Measurements from ENCODE around the gene KLRB1. TPM values are rescaled to one million over a fixed set of nuclear protein-coding genes. Genes with fewer than 3 reads are reported as not detected.
A peak's percentile ranks its signal among the peaks of the same experiment; 100 is the strongest.
"Not testable (repeated sequence)": the region's sequence is repeated elsewhere in the genome, so short reads cannot be mapped to it uniquely, and the experiment has no call there.

Gene KLRB1
- 10 to 100 TPM in 1 of 2 donors, 1 to 10 TPM in 1; 6.8 to 11.6 TPM for total RNA-seq

GRCh38 chr12:9607716-9608115, at the start of gene KLRB1:
KLRB1 (minus strand) TSS chr12:9607916; CDS start chr12:9607839, 77 bp downstream.
- ATAC-seq (replicated peaks), result peak; percentile 44
- H3K4me3 Mint-ChIP-seq, result peak within 1 kb of the TSS; percentile 83
- H3K4me1 Mint-ChIP-seq, result peaks cover 38% of the 10 kb centered on the region
- H3K27ac Mint-ChIP-seq, result peak within 1 kb of the TSS; percentile 90
- no peaks in the 10 kb centered on the region for H3K27me3 Mint-ChIP-seq
- H3K9me3 Mint-ChIP-seq, result peaks cover 5% of the 10 kb centered on the region
- no peaks in the 10 kb centered on the region for H3K36me3 Mint-ChIP-seq (ENCODE audit: low read depth)

GRCh38 chr12:9651265-9651729, 43.6 kb upstream of the KLRB1 start:
- peak; percentile 57 for ATAC-seq (replicated peaks)
- Mint-ChIP-seq H3K27me3 (no peaks in the 10 kb centered on the region), H3K9me3 (peaks cover 9% of the 10 kb centered on the region), H3K36me3 (ENCODE audit: low read depth) (peaks cover 97% of the 10 kb centered on the region), H3K27ac (peak overlapping the region; percentile 90), H3K4me1 (peaks cover 46% of the 10 kb centered on the region), H3K4me3 (peak overlapping the region; percentile 100)

GRCh38 chr12:9650151-9650576, 42.4 kb upstream of the KLRB1 start:
- Mint-ChIP-seq H3K27me3 (no peaks in the 10 kb centered on the region), H3K9me3 (peaks cover 8% of the 10 kb centered on the region), H3K36me3 (ENCODE audit: low read depth) (peaks cover 91% of the 10 kb centered on the region), H3K4me1 (peaks cover 40% of the 10 kb centered on the region), H3K27ac (peak overlapping the region; percentile 90), H3K4me3 (peak overlapping the region; percentile 100)
- ATAC-seq (replicated peaks), result no peak

GRCh38 chr12:9649532-9649940, 41.8 kb upstream of the KLRB1 start:
- peaks cover 35% of the 10 kb centered on the region for H3K4me1 Mint-ChIP-seq
- H3K4me3 Mint-ChIP-seq, result peak overlapping the region; percentile 100
- peak overlapping the region; percentile 90 for H3K27ac Mint-ChIP-seq
- ATAC-seq (replicated peaks), result no peak
- peaks cover 8% of the 10 kb centered on the region for H3K9me3 Mint-ChIP-seq
- H3K36me3 Mint-ChIP-seq (ENCODE audit: low read depth), result peaks cover 86% of the 10 kb centered on the region
- H3K27me3 Mint-ChIP-seq, result no peaks in the 10 kb centered on the region

GRCh38 chr12:9648701-9649531, 41.2 kb upstream of the KLRB1 start:
- Mint-ChIP-seq H3K27ac (peak overlapping the region; percentile 90), H3K27me3 (no peaks in the 10 kb centered on the region), H3K4me3 (peak overlapping the region; percentile 100), H3K4me1 (peaks cover 32% of the 10 kb centered on the region), H3K36me3 (ENCODE audit: low read depth) (peaks cover 80% of the 10 kb centered on the region), H3K9me3 (peaks cover 8% of the 10 kb centered on the region)
- ATAC-seq (replicated peaks), result no peak

- peak overlapping the region; percentile 100 for H3K4me3 Mint-ChIP-seq
- ATAC-seq (replicated peaks), result peak; percentile 59
- H3K9me3 Mint-ChIP-seq, result peaks cover 8% of the 10 kb centered on the region
- H3K27me3 Mint-ChIP-seq, result no peaks in the 10 kb centered on the region
- peaks cover 29% of the 10 kb centered on the region for H3K4me1 Mint-ChIP-seq
- peaks cover 71% of the 10 kb centered on the region for H3K36me3 Mint-ChIP-seq (ENCODE audit: low read depth)
- H3K27ac Mint-ChIP-seq, result peak overlapping the region; percentile 90
These were observed 40.3 kb upstream of the KLRB1 start for GRCh38 chr12:9647825-9648700.

- ATAC-seq (replicated peaks), result peak; percentile 2
- H3K9me3 Mint-ChIP-seq, result peaks cover 8% of the 10 kb centered on the region
- peaks cover 61% of the 10 kb centered on the region for H3K36me3 Mint-ChIP-seq (ENCODE audit: low read depth)
- H3K27me3 Mint-ChIP-seq, result no peaks in the 10 kb centered on the region
- peak overlapping the region; percentile 90 for H3K27ac Mint-ChIP-seq
- H3K4me3 Mint-ChIP-seq, result peak overlapping the region; percentile 100
- peaks cover 26% of the 10 kb centered on the region for H3K4me1 Mint-ChIP-seq
These were observed 39.4 kb upstream of the KLRB1 start for GRCh38 chr12:9646794-9647781.

GRCh38 chr12:9644985-9645551, 37.4 kb upstream of the KLRB1 start:
- peaks cover 41% of the 10 kb centered on the region for H3K36me3 Mint-ChIP-seq (ENCODE audit: low read depth)
- H3K27ac Mint-ChIP-seq, result peak overlapping the region; percentile 70
- peaks cover 20% of the 10 kb centered on the region for H3K4me1 Mint-ChIP-seq
- ATAC-seq (replicated peaks), result peak; percentile 55
- not testable (repeated sequence) for H3K9me3 Mint-ChIP-seq, H3K27me3 Mint-ChIP-seq
- H3K4me3 Mint-ChIP-seq, result peak overlapping the region; percentile 100

- ATAC-seq (replicated peaks), result no peak
- H3K36me3 Mint-ChIP-seq (ENCODE audit: low read depth), result peaks cover 23% of the 10 kb centered on the region
- no peaks in the 10 kb centered on the region for H3K27me3 Mint-ChIP-seq
- peaks cover 23% of the 10 kb centered on the region for H3K4me1 Mint-ChIP-seq
- H3K9me3 Mint-ChIP-seq, result peaks cover 9% of the 10 kb centered on the region
- no peak overlapping the region for H3K27ac Mint-ChIP-seq
- H3K4me3 Mint-ChIP-seq, result peak overlapping the region; percentile 100
These were observed 35.5 kb upstream of the KLRB1 start for GRCh38 chr12:9643266-9643660.

- peaks cover 26% of the 10 kb centered on the region for H3K4me1 Mint-ChIP-seq
- no peaks in the 10 kb centered on the region for H3K27me3 Mint-ChIP-seq
- no peak for ATAC-seq (replicated peaks)
- H3K27ac Mint-ChIP-seq, result no peak overlapping the region
- H3K4me3 Mint-ChIP-seq, result peak overlapping the region; percentile 25
- H3K9me3 Mint-ChIP-seq, result peaks cover 9% of the 10 kb centered on the region
- H3K36me3 Mint-ChIP-seq (ENCODE audit: low read depth), result peaks cover 19% of the 10 kb centered on the region
These were observed 35.0 kb upstream of the KLRB1 start for GRCh38 chr12:9642606-9643265.

- Mint-ChIP-seq H3K27me3 (no peaks in the 10 kb centered on the region), H3K4me3 (no peak overlapping the region), H3K9me3 (peaks cover 5% of the 10 kb centered on the region), H3K36me3 (ENCODE audit: low read depth) (no peaks in the 10 kb centered on the region), H3K27ac (no peak overlapping the region), H3K4me1 (peaks cover 28% of the 10 kb centered on the region)
- ATAC-seq (replicated peaks), result no peak
These were observed 32.3 kb upstream of the KLRB1 start for GRCh38 chr12:9640024-9640423.

- Mint-ChIP-seq H3K9me3 (peaks cover 5% of the 10 kb centered on the region), H3K4me1 (peaks cover 39% of the 10 kb centered on the region), H3K36me3 (ENCODE audit: low read depth) (no peaks in the 10 kb centered on the region), H3K4me3 (no peak overlapping the region), H3K27me3 (no peaks in the 10 kb centered on the region), H3K27ac (peak overlapping the region; percentile 10)
- ATAC-seq (replicated peaks), result no peak
These were observed 29.1 kb upstream of the KLRB1 start for GRCh38 chr12:9636851-9637206.

Data from activated T-helper 17 cell treated with anti-CD3 and anti-CD28 coated beads, Interleukin-2, amount 50 U/mL, for 72 hours (primary cell).